Measurements from ENCODE around the gene HDAC4. TPM values are rescaled to one million over a fixed set of nuclear protein-coding genes. Genes with fewer than 3 reads are reported as not detected.

Gene HDAC4
- total and polyA plus RNA-seq, 2 of the 8 experiments (the other 6 are each of a cell fraction or from before 2014, with no cell fraction given): 15.4 to 31.5 TPM

DNA sequence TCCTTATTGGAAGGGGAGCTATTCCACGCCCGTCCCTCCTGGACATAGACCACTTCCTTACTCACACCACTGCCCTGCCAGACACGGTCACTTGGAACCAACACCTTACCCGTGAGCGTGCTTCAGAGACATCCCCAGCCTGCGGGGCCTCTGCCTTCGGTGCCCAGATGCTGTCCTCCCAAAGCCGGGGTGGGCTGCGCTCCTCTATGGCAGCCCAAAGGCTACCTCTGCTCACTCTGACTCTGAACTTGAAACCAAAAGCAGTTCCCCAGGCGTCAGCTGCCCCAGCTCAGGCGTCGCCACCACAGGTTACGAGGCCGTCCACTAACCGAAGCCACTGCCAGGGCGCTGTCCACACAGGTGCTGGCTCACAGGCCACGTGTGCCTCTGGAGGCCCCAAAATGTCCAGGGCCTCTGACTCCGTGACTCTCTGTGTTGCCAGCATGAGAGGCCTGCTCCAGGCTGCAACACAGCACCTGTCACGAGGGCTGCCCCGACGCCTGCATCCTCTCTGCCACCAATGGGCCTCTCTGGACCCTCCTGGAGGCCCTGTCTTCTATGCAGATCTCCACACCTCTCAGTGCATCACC lies 23.8 kb downstream of the HDAC4 start (continued):
- no peak for TF ChIP-seq KDM5A (IDR thresholded peaks at IDR 0.05; ENCODE audit: low read length)

Data from H1 (cell line).